OCI-LY1 (cell line): ENCODE data around the gene KLHL36.

Experiments
- H2AFZ ChIP-seq: fragments of 200-600 bp; sonication (generic), shearing (Covaris generic); 2 replicates; pipeline ENCODE4 v1.6.0; 2014; ENCODE audit warnings: antibody characterized with exemption, mild to moderate bottlenecking, low read length
- H3F3A ChIP-seq: fragments of 200-600 bp; sonication (generic), shearing (Covaris generic); 2 replicates; pipeline ENCODE4 v1.6.0; 2014; ENCODE audit warnings: mild to moderate bottlenecking, antibody characterized with exemption, low read length, moderate library complexity; ENCODE audit not compliant: insufficient read depth
- H3K27ac ChIP-seq: fragments of 200-600 bp; sonication (generic); 2 replicates; pipeline ENCODE4 v1.5.1; 2014; ENCODE audit warnings: low read length, mixed run types, mild to moderate bottlenecking, low read depth; ENCODE audit not compliant: poor library complexity, severe bottlenecking
- H3K27me3 ChIP-seq: fragments of 200-600 bp; sonication (generic); 2 replicates; pipeline ENCODE4 v1.6.0; 2014; ENCODE audit warnings: antibody characterized with exemption, mild to moderate bottlenecking, low read length, moderate library complexity; ENCODE audit not compliant: insufficient read depth
- H3K36me3 ChIP-seq: fragments of 200-600 bp; sonication (generic); 2 replicates; pipeline ENCODE4 v1.6.1; 2014; ENCODE audit warnings: mild to moderate bottlenecking, antibody characterized with exemption, low read length, moderate library complexity, mixed read lengths; ENCODE audit not compliant: insufficient read depth
- H3K4me1 ChIP-seq: fragments of 200-600 bp; sonication (generic); 2 replicates; pipeline ENCODE4 v1.5.1; 2014; ENCODE audit warnings: mild to moderate bottlenecking, low read length, moderate library complexity; ENCODE audit not compliant: insufficient read depth, severe bottlenecking
- H3K4me2 ChIP-seq: fragments of 200-600 bp; sonication (generic), shearing (Covaris generic); 2 replicates; pipeline ENCODE4 v1.6.1; 2014; ENCODE audit warnings: low read length
- H3K4me3 ChIP-seq: fragments of 200-600 bp; sonication (generic); 2 replicates; pipeline ENCODE4 v1.5.1; 2014; ENCODE audit warnings: low read length, low read depth, mild to moderate bottlenecking, mixed read lengths; ENCODE audit not compliant: poor library complexity, severe bottlenecking
- H3K79me2 ChIP-seq: fragments of 200-600 bp; shearing (Covaris generic); 2 replicates; pipeline ENCODE4 v1.6.1; 2016; ENCODE audit warnings: mixed run types, low read length, mixed read lengths; ENCODE audit not compliant: insufficient read depth
- H3K9ac ChIP-seq: fragments of 200-600 bp; sonication (generic), shearing (Covaris generic); 2 replicates; pipeline ENCODE4 v1.6.1; 2014; ENCODE audit warnings: mild to moderate bottlenecking, low read length, mixed read lengths
- H3K9me2 ChIP-seq: fragments of 200-600 bp; sonication (generic), shearing (Covaris generic); 2 replicates; pipeline ENCODE4 v1.6.1; 2014; ENCODE audit warnings: low read depth, mild to moderate bottlenecking, low read length, mixed read lengths
- H3K9me3 ChIP-seq: fragments of 200-600 bp; shearing (Covaris generic); 2 replicates; pipeline ENCODE4 v1.6.1; 2014; ENCODE audit warnings: low read length, mixed read lengths
- H4K20me1 ChIP-seq: fragments of 200-600 bp; sonication (generic), shearing (Covaris generic); 2 replicates; pipeline ENCODE4 v1.6.0; 2016; ENCODE audit warnings: mild to moderate bottlenecking, low read length; ENCODE audit not compliant: insufficient read depth
- CTCF ChIP-seq: fragments of 200-600 bp; sonication (generic), shearing (Covaris generic); IDR thresholded peaks from 2 replicates; pipeline ENCODE4 v1.5.1; 2017; ENCODE audit warnings: mild to moderate bottlenecking, antibody characterized with exemption, low read length, moderate library complexity, mixed read lengths
- EZH2 ChIP-seq: fragments of 200-600 bp; sonication (generic), shearing (Covaris generic); IDR thresholded peaks from 2 replicates; pipeline ENCODE4 v1.8.0; 2017; ENCODE audit warnings: borderline replicate concordance, mixed run types, mild to moderate bottlenecking, antibody characterized with exemption, low read length, moderate library complexity, mixed read lengths

The KLHL36 gene

GRCh38 chr16:84648595-84649510 lies 542 bp downstream of the KLHL36 start:
- Histone ChIP-seq H2AFZ (no peak overlapping the region), H3K27ac (no peak overlapping the region)

GRCh38 chr16:84649511-84649861 lies 1.2 kb downstream of the KLHL36 start:
- Histone ChIP-seq H3K4me2 (peak overlapping the region; percentile 96), H3K27ac (no peak overlapping the region), H3K27me3 (0 out of 2 replicates have a peak, but pooled peaks cover 4% of the 10 kb centered on the region), H3K4me1 (peaks cover 24% of the 10 kb centered on the region), H3K9me2 (no peaks in the 10 kb centered on the region), H3F3A (no peaks in the 10 kb centered on the region), H3K79me2 (no peaks in the 10 kb centered on the region), H3K9ac (no peak overlapping the region; the same call in 1 of the 2 replicates), H3K4me3 (peak overlapping the region; percentile 84), H2AFZ (no peak overlapping the region), H4K20me1 (no peaks in the 10 kb centered on the region), H3K9me3 (no peaks in the 10 kb centered on the region), H3K36me3 (peaks cover 16% of the 10 kb centered on the region)
- TF ChIP-seq CTCF = no peak

More at GRCh38 chr16:84648595-84649510, 542 bp downstream of the KLHL36 start:
- TF ChIP-seq EZH2 (no peak), CTCF (no peak)
- Histone ChIP-seq H3K36me3 (peaks cover 16% of the 10 kb centered on the region), H3K4me2 (peak overlapping the region; percentile 96), H4K20me1 (no peaks in the 10 kb centered on the region), H3K27me3 (0 out of 2 replicates have a peak, but pooled peaks cover 4% of the 10 kb centered on the region), H3F3A (no peaks in the 10 kb centered on the region), H3K4me1 (peaks cover 24% of the 10 kb centered on the region), H3K4me3 (peak overlapping the region; percentile 84), H3K9me3 (no peaks in the 10 kb centered on the region), H3K9me2 (no peaks in the 10 kb centered on the region), H3K79me2 (no peaks in the 10 kb centered on the region), H3K9ac (peak overlapping the region; percentile 71)

- H4K20me1 ChIP-seq = no peaks in the 10 kb centered on the region
- H3K36me3 ChIP-seq = peaks cover 16% of the 10 kb centered on the region
- no peak overlapping the region for H2AFZ ChIP-seq
- TF ChIP-seq EZH2 (no peak), CTCF (no peak)
- H3K79me2 ChIP-seq = no peaks in the 10 kb centered on the region
- H3K9ac ChIP-seq = no peak overlapping the region
- no peak overlapping the region for H3K4me2 ChIP-seq
- H3K4me1 ChIP-seq = peaks cover 24% of the 10 kb centered on the region
- H3K4me3 ChIP-seq = no peak overlapping the region
- 0 out of 2 replicates have a peak, but pooled peaks cover 4% of the 10 kb centered on the region for H3K27me3 ChIP-seq
- H3K9me3 ChIP-seq = no peaks in the 10 kb centered on the region
- H3K27ac ChIP-seq = no peak overlapping the region
- no peaks in the 10 kb centered on the region for H3K9me2 ChIP-seq
- H3F3A ChIP-seq = no peaks in the 10 kb centered on the region
These were observed 2.0 kb downstream of the KLHL36 start for GRCh38 chr16:84650062-84650991.
